ENCODE data around the gene ESRRB.

Gene ESRRB

GRCh38 chr14:76337635-76338545, 38.0 kb upstream of the ESRRB start:
- H3K9me3 ChIP-seq (ENCODE audit: low read length): no peaks in the 10 kb centered on the region
- no peaks in the 10 kb centered on the region for H3K36me3 ChIP-seq (ENCODE audit: insufficient read depth, low read length)
- no peaks in the 10 kb centered on the region for H3K27me3 ChIP-seq (ENCODE audit: control insufficient read depth in 1 of 2, insufficient read depth in 2 of 2, low read length in 2 of 2)
- H3K4me3 ChIP-seq (ENCODE audit: low read depth in 1 of 2, low read length in 2 of 2): no peak overlapping the region
- no peak overlapping the region for H3K27ac ChIP-seq (ENCODE audit: low read depth, low read length)
- H3K9ac ChIP-seq (ENCODE audit: low read length): no peak overlapping the region
- H3K4me1 ChIP-seq (ENCODE audit: insufficient read depth, low read length): no peaks in the 10 kb centered on the region

DNA sequence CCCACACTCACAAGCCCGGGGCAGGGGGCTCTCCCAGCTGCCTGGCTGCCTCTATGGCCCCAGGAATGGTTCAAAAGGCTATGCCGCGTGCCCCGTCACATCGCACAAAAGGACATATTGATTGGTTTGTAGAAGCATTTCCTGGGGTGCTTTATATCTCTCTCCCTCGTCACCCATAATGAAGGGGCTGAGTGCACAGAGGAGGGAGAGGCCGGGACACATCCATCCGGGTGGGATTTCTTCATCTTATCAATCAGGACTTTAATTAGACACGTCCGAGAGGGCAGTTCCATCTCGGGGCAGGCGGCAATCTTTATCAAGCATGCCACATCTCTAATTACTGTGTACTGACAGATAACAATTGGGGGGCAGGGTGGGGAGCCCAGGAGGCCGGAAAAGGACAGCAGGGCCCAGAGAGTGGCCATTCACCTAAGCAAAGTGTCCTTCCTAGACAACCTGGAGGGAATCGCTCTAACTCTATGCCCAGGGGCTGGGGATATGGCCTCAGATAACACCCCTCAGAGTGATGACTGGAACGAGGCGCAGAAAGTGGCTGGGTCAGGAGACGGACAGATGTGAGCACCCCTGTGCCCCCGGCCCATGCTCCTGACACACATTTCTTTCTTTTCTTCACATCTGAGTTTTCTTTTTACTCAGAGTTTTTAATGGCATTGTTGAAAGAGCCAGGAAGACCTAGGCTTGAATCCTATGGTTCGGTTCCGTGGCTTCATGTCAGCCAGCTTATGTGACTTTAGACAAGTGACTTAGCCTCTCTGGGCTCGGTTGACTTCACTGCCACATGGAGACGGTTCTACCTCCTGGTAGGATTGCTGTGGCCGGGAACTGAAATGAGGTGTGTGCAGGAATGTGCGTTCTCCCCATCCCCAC, 36.0 kb upstream of the ESRRB start:
- Histone ChIP-seq H3K36me3 (ENCODE audit: insufficient read depth, low read length) (no peaks in the 10 kb centered on the region), H3K4me1 (ENCODE audit: insufficient read depth, low read length) (no peaks in the 10 kb centered on the region), H3K27ac (ENCODE audit: low read depth, low read length) (no peak overlapping the region), H3K27me3 (ENCODE audit: control insufficient read depth in 1 of 2, insufficient read depth in 2 of 2, low read length in 2 of 2) (no peaks in the 10 kb centered on the region), H3K9ac (ENCODE audit: low read length) (no peak overlapping the region), H3K9me3 (ENCODE audit: low read length) (no peaks in the 10 kb centered on the region), H3K4me3 (ENCODE audit: low read depth in 1 of 2, low read length in 2 of 2) (no peak overlapping the region)

DNA sequence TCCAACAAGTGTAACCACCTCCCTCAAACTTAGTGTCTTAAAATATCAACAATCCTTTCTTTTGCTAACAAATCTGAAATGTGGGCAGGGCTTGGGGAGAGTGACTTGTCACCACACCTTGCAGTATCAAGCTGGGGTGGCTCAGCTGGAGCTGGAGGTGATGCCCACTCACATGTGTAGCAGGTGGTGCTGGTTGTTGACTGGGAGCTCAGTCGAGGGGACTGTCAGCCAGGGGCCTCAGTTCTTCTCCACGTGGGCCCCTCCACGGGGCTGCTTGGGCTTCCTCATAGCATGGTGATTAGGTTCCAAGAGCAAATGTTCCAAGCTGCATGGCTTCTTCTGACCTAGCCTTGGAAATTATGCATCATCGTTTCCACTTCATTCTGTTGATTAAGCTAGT, 32.6 kb upstream of the ESRRB start:
- Histone ChIP-seq H3K9ac (ENCODE audit: low read length) (no peak overlapping the region), H3K27ac (ENCODE audit: low read depth, low read length) (no peak overlapping the region), H3K36me3 (ENCODE audit: insufficient read depth, low read length) (no peaks in the 10 kb centered on the region), H3K9me3 (ENCODE audit: low read length) (no peaks in the 10 kb centered on the region), H3K4me1 (ENCODE audit: insufficient read depth, low read length) (no peaks in the 10 kb centered on the region), H3K4me3 (ENCODE audit: low read depth in 1 of 2, low read length in 2 of 2) (no peak overlapping the region), H3K27me3 (ENCODE audit: control insufficient read depth in 1 of 2, insufficient read depth in 2 of 2, low read length in 2 of 2) (no peaks in the 10 kb centered on the region)

GRCh38 chr14:76346391-76347160, 29.4 kb upstream of the ESRRB start:
- H3K36me3 ChIP-seq (ENCODE audit: insufficient read depth, low read length): no peaks in the 10 kb centered on the region
- no peaks in the 10 kb centered on the region for H3K9me3 ChIP-seq (ENCODE audit: low read length)
- no peaks in the 10 kb centered on the region for H3K4me1 ChIP-seq (ENCODE audit: insufficient read depth, low read length)
- no peak overlapping the region for H3K27ac ChIP-seq (ENCODE audit: low read depth, low read length)
- H3K9ac ChIP-seq (ENCODE audit: low read length): no peak overlapping the region
- H3K4me3 ChIP-seq (ENCODE audit: low read depth in 1 of 2, low read length in 2 of 2): no peak overlapping the region
- H3K27me3 ChIP-seq (ENCODE audit: control insufficient read depth in 1 of 2, insufficient read depth in 2 of 2, low read length in 2 of 2): no peaks in the 10 kb centered on the region

- H3K9me3 ChIP-seq (ENCODE audit: low read length): no peaks in the 10 kb centered on the region
- no peaks in the 10 kb centered on the region for H3K36me3 ChIP-seq (ENCODE audit: insufficient read depth, low read length)
- H3K27ac ChIP-seq (ENCODE audit: low read depth, low read length): no peak overlapping the region
- H3K9ac ChIP-seq (ENCODE audit: low read length): no peak overlapping the region
- no peaks in the 10 kb centered on the region for H3K27me3 ChIP-seq (ENCODE audit: control insufficient read depth in 1 of 2, insufficient read depth in 2 of 2, low read length in 2 of 2)
- no peak overlapping the region for H3K4me3 ChIP-seq (ENCODE audit: low read depth in 1 of 2, low read length in 2 of 2)
- H3K4me1 ChIP-seq (ENCODE audit: insufficient read depth, low read length): no peaks in the 10 kb centered on the region
These were observed 27.0 kb upstream of the ESRRB start for GRCh38 chr14:76348898-76349297.

GRCh38 chr14:76349993-76350392, 25.9 kb upstream of the ESRRB start:
- Histone ChIP-seq H3K4me1 (ENCODE audit: insufficient read depth, low read length) (no peaks in the 10 kb centered on the region), H3K36me3 (ENCODE audit: insufficient read depth, low read length) (no peaks in the 10 kb centered on the region), H3K4me3 (ENCODE audit: low read depth in 1 of 2, low read length in 2 of 2) (no peak overlapping the region), H3K9ac (ENCODE audit: low read length) (no peak overlapping the region), H3K9me3 (ENCODE audit: low read length) (no peaks in the 10 kb centered on the region), H3K27me3 (ENCODE audit: control insufficient read depth in 1 of 2, insufficient read depth in 2 of 2, low read length in 2 of 2) (no peaks in the 10 kb centered on the region), H3K27ac (ENCODE audit: low read depth, low read length) (no peak overlapping the region)

GRCh38 chr14:76350671-76351070, 25.3 kb upstream of the ESRRB start:
- no peak overlapping the region for H3K27ac ChIP-seq (ENCODE audit: low read depth, low read length)
- H3K4me1 ChIP-seq (ENCODE audit: insufficient read depth, low read length): no peaks in the 10 kb centered on the region
- no peaks in the 10 kb centered on the region for H3K9me3 ChIP-seq (ENCODE audit: low read length)
- no peak overlapping the region for H3K9ac ChIP-seq (ENCODE audit: low read length)
- no peaks in the 10 kb centered on the region for H3K27me3 ChIP-seq (ENCODE audit: control insufficient read depth in 1 of 2, insufficient read depth in 2 of 2, low read length in 2 of 2)
- H3K4me3 ChIP-seq (ENCODE audit: low read depth in 1 of 2, low read length in 2 of 2): no peak overlapping the region
- no peaks in the 10 kb centered on the region for H3K36me3 ChIP-seq (ENCODE audit: insufficient read depth, low read length)

GRCh38 chr14:76351941-76352340, 24.0 kb upstream of the ESRRB start:
- Histone ChIP-seq H3K27me3 (ENCODE audit: control insufficient read depth in 1 of 2, insufficient read depth in 2 of 2, low read length in 2 of 2) (no peaks in the 10 kb centered on the region), H3K27ac (ENCODE audit: low read depth, low read length) (no peak overlapping the region), H3K4me3 (ENCODE audit: low read depth in 1 of 2, low read length in 2 of 2) (no peak overlapping the region), H3K9ac (ENCODE audit: low read length) (no peak overlapping the region), H3K36me3 (ENCODE audit: insufficient read depth, low read length) (no peaks in the 10 kb centered on the region), H3K4me1 (ENCODE audit: insufficient read depth, low read length) (no peaks in the 10 kb centered on the region), H3K9me3 (ENCODE audit: low read length) (no peaks in the 10 kb centered on the region)

GRCh38 chr14:76352639-76353281, 23.2 kb upstream of the ESRRB start:
- H3K27ac ChIP-seq (ENCODE audit: low read depth, low read length): no peak overlapping the region
- H3K9ac ChIP-seq (ENCODE audit: low read length): no peak overlapping the region

DNA sequence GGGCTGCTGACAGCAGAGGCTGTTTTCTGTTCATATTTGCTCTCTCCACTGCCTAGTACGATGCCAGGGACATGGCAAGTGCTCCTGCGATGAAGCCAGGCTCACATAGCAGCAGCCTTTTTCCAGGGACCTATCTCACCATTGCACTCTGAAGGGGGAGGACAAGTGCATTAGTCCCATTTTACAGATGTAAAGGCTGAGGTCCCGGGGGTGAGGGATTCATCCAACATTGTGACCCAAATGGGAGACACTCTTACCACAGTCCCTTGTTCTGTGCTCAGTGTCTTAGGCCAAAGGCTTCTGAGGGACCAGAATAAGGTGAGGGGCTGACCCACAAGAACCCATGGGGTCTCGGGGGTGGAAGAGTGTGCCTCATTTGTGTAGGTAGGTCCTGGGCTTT, 21.6 kb upstream of the ESRRB start:
- no peak overlapping the region for H3K9ac ChIP-seq (ENCODE audit: low read length)
- no peaks in the 10 kb centered on the region for H3K27me3 ChIP-seq (ENCODE audit: control insufficient read depth in 1 of 2, insufficient read depth in 2 of 2, low read length in 2 of 2)
- no peaks in the 10 kb centered on the region for H3K9me3 ChIP-seq (ENCODE audit: low read length)
- H3K4me1 ChIP-seq (ENCODE audit: insufficient read depth, low read length): no peaks in the 10 kb centered on the region
- no peak overlapping the region for H3K27ac ChIP-seq (ENCODE audit: low read depth, low read length)
- H3K36me3 ChIP-seq (ENCODE audit: insufficient read depth, low read length): no peaks in the 10 kb centered on the region
- H3K4me3 ChIP-seq (ENCODE audit: low read depth in 1 of 2, low read length in 2 of 2): no peak overlapping the region

More at GRCh38 chr14:76352639-76353281, 23.2 kb upstream of the ESRRB start:
- H3K36me3 ChIP-seq (ENCODE audit: insufficient read depth, low read length): no peaks in the 10 kb centered on the region
- peak overlapping the region; percentile 2 to 35 for H3K4me3 ChIP-seq (ENCODE audit: low read depth in 1 of 2, low read length in 2 of 2)
- no peaks in the 10 kb centered on the region for H3K4me1 ChIP-seq (ENCODE audit: insufficient read depth, low read length)
- H3K9me3 ChIP-seq (ENCODE audit: low read length): no peaks in the 10 kb centered on the region
- H3K27me3 ChIP-seq (ENCODE audit: control insufficient read depth in 1 of 2, insufficient read depth in 2 of 2, low read length in 2 of 2): no peaks in the 10 kb centered on the region

DNA sequence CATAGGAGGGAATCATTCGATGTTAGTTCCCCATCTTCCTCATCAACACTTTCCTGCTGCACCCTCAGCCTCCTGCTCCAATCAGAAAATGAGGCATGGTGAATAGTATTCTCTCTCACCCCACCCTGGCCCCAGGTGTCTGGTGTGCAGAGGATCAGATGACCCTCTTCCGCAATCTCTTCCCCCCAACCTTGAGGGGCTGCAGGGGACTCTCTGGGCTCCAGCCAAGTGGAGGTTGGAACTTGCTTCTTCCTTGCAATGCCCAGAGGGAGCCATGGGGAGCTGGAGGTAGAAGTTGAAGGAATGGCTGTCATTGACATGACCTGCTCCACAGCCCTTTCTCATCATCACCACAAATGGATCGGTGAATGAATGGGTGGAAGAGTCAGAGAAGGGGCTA, 20.2 kb upstream of the ESRRB start:
- no peak overlapping the region for H3K9ac ChIP-seq (ENCODE audit: low read length)
- no peak overlapping the region for H3K27ac ChIP-seq (ENCODE audit: low read depth, low read length)
- no peaks in the 10 kb centered on the region for H3K36me3 ChIP-seq (ENCODE audit: insufficient read depth, low read length)
- H3K4me1 ChIP-seq (ENCODE audit: insufficient read depth, low read length): no peaks in the 10 kb centered on the region
- no peaks in the 10 kb centered on the region for H3K27me3 ChIP-seq (ENCODE audit: control insufficient read depth in 1 of 2, insufficient read depth in 2 of 2, low read length in 2 of 2)
- no peaks in the 10 kb centered on the region for H3K9me3 ChIP-seq (ENCODE audit: low read length)
- H3K4me3 ChIP-seq (ENCODE audit: low read depth in 1 of 2, low read length in 2 of 2): no peak overlapping the region
